GM19463 (cell line): Measurements from ENCODE around the gene ARPC1A.
"Not testable (repeated sequence)": the region's sequence is repeated elsewhere in the genome, so short reads cannot be mapped to it uniquely, and the experiment has no call there.

Experiments used
- ATAC-seq: cut with Tn5 transposase; IDR thresholded peaks from one replicate; pipeline ENCODE4 v1.9.1; 2021; ENCODE audit warnings: mild to moderate bottlenecking, moderate library complexity; ENCODE audit not compliant: unreplicated experiment

The ARPC1A gene

DNA sequence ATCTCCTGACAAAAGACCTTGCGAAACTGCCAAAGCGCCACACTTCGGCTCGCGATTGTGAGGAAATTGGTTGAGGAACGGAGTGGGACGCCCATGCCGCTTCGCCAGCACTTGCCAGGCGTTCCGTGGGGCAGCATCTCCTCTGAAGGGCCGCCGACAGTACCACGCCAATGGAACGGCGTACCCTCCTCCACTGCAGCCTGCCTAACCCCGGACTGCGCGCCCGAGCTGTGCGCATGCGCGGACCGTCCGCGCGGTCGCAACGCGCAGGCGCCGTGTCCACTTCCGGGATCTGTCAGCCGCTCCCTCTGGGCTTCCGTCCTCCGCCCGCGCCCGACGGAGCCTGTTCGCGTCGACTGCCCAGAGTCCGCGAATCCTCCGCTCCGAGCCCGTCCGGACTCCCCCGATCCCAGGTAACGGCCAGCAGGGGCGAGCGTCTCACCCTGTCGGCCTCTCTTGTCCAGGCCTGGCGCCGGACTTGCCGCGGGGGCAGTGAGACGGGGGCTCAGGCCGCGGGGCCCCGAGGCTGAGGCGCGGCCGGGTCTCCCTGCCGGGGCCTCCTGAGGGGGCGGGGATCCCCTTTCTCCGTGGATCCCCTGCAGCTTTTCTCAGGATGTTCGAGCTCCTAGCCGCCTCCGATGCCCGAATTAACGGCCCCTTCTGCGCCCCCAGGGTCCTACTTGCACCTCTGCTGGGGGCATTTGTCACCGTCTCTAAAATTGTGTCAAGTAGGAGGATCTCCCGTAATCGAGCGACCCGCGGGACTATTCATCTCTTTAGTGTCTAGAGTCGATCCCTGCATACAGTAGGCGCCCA, at the start of gene ARPC1A:
ARPC1A (plus strand) TSS at position 307 of the 816 bp plus-strand sequence. CDS start 7,456 bp downstream, outside the sequence.
- ATAC-seq, result peak; percentile 94

DNA sequence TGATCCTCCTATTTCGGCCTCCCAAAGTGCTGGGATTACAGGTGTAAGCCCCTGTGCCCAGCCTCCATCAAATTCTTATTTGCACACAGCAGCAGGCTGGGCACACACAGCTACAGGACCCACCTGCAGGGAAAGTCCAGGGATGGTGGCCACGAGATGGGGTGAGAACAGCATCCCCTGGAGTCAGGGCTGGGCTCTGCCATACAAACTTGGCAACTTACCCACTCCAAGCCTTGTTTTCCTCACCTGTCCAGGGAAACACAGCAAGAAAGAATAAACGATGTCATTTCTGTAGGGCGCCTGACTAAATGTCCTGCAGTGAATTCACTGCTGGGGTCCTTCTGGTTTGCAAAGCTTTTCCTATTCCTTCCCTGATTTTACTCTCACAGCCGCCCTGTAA, 47.5 kb upstream of the ARPC1A start:
- ATAC-seq, result no peak

DNA sequence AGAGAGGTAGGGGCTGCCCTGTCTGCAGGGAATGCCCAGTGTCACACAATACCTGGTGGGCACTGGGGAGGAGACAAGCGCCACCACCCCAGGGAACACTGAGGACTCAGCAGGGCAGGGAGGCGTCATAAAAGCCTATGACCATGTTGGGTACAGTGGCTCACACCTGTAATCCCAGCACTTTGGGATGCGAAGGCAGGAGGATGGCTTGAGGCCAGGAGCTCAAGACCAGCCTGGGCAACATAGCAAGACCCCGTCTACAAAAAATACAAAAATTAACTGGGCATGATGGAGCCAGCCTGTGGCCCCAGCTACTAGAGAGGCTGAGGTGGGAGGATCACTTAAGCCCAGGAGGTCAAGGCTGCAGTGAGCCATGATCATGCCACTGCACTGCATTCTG, 41.5 kb upstream of the ARPC1A start:
- not testable (repeated sequence) for ATAC-seq

DNA sequence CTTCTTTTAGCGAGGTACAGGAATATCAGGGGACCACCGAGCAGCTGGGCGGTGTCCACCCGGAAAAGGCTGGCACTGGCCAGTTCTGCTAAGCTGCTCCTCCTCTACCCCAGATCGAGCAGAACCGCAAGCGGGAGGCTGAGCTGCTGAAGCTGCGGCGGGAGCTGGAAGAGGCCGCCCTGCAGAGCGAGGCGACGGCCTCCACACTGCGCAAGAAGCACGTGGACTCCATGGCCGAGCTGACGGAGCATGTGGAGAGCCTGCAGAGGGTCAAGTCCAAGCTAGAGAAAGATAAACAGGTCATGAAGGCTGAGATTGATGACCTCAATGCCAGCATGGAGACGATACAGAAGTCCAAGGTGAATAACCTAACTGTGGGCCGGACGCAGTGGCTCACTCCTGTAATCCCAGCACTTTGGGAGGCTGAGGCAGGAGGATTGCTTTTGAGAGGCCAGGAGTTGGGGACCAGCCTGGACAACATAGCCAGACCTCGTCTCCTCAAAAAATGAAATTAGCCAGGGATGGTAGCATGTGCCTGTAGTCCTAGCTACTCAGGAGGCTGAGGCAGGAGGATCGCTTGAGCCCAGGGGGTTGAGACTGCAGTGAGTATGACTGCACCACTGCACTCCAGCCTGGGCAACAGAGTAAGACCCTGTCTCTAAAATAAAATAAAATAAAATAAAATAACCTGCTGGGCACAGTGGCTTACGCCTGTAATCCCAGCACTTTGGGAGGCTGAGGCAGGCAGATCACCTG, 37.7 kb upstream of the ARPC1A start:
- ATAC-seq, result no peak

DNA sequence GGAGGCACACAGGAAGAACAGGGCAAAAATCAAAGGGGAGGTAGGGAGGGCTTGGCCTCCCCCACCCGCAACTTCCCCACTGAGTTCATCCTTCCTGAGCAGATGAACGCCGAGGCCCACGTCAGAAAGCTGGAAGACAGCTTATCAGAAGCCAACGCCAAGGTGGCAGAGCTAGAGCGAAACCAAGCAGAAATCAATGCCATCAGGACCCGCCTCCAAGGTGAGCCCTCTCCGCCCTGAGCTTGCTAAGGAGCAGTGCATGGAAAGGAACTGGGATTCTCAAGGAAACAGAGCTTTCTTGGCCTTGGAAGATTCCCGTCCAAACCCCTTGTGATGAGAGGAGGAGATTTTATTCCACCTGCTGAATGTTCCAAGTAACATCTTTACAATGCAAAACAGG, 36.5 kb upstream of the ARPC1A start:
- no peak for ATAC-seq

DNA sequence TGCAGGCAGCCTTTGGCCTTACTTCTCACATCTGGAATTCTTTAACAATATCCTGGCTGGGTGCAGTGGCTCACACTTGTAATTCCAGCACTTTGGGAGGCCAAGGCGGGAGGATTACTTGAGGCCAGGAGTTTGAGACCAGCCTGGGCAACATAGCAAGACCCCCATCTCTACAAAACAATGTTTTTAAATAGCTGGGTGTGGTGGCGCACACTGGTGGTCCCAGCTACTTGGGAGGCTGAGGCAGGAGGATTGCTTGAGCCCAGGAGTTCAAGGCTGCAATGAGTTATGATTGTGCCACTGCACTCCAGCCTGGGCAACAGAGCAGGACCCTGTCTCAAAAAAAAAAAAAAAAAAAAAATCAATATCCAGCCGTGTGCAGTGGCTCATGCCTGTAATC, 35.5 kb upstream of the ARPC1A start:
- not testable (repeated sequence) for ATAC-seq

DNA sequence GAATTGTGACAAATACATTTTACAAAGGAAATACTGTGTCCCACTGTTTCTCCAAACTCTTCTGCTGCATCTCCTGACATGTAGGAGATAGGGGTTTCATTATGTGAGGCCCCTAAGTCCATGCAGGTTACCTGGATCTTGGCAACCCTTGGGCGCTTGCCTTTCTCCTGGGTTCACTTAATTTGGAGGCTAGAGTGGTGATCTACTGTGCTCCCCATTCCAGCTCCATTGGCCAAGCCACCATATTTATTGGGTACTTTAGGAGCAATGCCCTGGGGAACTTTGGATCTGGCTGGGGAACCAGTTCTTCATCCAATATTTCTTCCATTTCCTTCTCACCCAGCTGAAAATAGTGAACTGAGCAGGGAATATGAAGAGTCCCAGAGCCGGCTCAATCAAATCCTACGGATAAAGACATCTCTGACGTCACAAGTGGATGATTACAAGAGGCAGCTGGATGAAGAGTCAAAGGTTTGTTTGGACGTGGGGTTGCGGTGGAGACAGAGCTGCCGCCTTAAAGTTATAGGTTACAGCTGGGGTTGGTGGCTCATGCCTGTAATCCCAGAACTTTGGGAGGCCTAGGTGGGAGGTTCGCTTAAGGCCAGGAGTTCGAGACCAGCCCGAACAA, 34.6 kb upstream of the ARPC1A start:
- ATAC-seq, result no peak

DNA sequence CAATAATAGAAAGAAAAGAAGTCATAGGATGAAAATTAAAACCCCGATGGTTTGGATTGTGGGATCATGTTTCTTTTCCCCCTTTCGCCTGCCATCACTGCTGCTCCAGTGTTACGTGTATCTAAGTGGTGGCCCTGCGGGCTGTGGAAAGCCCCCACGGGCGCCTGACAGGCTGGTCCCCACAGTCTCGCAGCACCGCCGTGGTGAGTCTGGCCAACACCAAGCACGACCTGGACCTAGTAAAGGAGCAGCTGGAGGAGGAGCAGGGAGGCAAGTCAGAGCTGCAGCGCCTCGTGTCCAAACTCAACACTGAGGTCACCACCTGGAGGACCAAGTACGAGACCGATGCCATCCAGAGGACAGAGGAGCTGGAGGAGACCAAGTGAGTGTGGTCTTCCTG, 33.6 kb upstream of the ARPC1A start:
- ATAC-seq, result no peak

DNA sequence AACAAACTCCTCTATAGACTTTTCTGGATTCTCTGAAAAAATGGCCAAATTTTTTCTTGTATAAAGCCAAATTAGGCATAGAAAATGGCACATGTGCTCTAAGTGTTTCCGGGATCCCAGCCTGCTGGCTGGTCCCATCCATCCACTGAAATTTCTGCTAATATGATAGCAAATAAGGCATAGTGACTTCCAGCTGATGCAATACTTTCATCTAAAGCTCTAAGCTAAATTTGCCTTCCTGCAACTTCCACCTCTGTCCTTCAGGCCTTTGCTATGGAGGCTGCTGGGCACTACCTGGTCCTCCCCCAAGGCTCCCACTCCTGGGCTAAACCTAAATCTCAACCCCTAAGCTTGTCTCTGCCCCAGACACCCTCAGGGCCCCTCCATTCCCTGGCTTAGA, 32.5 kb upstream of the ARPC1A start:
- no peak for ATAC-seq

DNA sequence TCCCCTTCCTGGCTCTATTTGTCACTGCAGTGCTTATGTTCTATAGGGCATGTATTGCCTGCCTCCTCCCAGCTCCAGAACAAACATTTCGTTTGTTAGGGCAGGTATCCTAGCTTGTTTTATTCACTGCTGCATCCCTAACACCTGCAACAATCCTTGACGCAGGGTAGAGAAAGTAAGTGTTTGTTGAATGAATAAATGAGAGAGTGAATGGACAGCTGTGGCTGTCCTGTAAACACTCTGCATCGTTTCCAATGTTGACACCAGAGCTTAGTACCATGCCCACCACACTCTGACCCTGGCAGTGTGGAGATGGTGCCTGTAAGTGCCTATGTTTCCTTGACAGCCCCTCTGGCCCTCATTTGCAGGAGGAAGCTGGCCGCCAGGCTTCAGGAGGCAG, 32.0 kb upstream of the ARPC1A start:
- ATAC-seq, result no peak

DNA sequence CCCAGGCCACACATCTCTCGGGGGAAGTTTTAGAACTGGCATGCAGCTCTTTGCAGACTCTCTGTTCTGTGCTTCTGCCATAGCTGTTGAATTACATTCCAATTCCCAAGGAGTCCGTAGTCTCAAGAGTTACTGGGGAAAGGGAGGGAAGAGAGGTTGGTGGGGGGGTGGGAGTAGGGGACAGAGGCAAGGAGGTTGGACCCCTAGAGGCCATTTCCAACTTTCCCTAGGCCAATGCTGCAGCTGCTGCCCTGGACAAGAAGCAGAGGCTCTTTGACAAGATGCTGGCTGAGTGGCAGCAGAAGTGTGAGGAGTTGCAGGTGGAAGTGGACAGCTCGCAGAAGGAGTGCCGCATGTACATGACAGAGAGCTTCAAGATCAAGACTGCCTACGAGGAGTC, 29.2 kb upstream of the ARPC1A start:
- no peak for ATAC-seq

DNA sequence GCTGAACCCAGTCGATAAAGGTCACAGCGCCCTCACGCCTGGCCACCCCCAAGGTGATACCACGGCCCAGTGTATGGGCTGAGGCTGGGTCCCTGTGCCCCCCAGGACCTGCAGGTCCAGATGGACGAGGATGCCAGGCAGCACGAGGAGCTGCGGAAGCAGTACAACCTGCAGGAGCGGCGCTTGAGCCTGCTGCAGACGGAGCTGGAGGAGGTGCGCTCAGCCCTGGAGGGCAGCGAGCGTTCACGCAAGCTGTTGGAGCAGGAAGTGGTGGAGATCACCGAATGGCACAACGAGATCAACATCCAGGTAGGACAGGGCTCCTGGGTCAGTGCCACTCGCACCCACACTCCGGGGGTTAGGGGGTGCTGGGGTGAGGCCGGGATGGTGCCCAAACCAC, 24.2 kb upstream of the ARPC1A start:
- no peak for ATAC-seq

DNA sequence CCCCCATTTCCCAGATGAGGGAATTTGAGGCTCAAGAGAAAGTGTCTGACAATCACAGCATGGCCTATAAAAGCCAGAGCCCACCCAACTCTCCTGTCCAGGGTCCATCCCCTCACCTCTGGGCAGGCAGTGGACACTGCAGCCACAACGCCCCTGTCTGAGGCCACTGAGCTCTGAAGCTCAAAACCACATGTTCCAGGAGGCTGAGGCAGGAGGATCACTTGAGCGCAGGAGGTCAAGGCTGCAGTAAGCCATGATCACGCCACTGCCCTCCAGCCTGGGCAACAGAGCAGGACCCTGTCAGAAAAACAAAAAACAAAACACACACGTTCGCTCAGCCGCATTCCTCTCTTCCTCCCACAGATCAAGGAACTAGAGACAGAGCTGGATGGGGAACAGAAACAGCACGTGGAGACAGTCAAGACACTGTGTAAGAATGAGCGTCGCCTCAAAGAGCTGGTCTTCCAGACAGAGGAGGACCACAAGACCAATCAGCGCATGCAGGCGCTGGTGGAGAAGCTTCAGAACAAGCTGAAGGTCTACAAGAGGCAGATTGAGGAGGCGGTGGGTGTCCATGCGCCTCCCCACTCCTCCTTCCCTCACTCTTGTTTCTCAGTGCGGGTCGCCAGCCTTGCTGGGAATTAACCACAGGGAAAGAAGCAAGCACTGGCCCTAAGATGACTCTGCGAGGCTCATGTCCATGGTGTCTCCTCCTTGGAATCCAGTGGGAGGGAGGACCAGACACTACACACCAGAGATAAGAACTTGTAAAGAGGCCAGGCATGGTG, 20.0 kb upstream of the ARPC1A start:
- ATAC-seq, result no peak

DNA sequence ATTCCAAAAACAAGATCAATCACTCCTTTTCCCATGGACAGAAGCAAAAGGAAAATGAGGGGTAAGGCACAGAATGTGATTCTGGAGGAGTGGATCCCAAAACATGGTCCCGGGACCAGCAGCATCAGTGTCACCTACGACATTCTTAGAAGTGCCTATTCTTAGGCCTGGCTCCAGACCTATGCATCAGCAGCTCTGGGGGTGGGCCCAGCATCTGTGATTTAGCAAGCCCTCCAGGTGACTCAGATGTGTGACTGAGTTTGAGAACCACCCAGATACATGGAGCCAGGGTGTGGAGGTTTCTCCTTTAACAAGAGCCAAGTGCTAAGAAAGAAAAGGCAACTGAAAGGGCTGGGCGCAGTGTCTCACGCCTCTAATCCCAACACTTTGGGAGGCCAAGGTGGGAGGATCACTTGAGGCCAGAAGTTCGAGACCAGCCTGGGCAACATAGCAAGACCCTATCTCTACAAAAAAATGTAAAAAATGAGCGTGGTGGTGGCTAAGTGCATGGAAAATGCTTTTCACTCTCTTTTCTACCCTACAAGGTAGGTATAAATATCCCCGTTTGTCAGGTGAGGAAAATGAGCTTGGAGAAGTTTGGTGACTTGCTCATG, 17.1 kb upstream of the ARPC1A start:
- ATAC-seq, result no peak

DNA sequence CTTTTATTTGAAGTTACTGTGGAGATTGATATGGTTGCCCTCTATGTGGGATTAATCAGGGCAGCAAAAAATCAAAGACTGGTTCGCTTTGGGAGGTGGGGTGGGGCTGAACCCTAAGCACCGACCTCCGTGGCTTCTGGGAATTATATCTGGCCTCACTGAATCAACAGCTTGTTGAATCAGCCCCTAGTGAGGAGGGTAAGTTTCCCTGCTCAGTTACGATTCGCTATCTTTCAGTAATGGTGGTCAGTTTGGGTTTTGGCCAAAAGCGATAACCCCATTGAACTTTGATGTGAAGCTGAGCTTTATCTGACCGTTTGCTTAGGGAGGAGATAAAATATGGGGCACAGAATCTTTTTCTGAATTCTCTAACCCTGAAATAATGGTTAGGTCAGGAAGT, 16.6 kb upstream of the ARPC1A start:
- no peak for ATAC-seq

DNA sequence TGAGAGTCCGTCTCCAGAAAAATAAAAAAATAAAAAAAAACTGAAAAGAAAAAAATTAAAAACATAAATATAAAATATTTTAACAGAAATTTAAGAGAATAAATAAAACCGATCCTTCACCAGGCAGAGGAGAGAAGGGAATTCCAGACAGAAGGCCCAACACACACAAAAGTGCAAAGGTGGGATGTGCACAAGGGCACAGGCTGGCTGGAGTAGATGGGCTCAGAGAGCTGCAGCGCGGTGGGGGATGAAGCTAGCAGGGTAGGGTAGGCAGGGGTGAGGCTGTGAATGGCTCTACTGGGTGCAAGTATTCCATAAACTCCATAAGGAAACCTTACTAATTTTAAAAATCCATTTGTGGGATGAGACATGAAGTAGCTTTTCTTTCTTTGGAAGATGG, 15.7 kb upstream of the ARPC1A start:
- no peak for ATAC-seq

DNA sequence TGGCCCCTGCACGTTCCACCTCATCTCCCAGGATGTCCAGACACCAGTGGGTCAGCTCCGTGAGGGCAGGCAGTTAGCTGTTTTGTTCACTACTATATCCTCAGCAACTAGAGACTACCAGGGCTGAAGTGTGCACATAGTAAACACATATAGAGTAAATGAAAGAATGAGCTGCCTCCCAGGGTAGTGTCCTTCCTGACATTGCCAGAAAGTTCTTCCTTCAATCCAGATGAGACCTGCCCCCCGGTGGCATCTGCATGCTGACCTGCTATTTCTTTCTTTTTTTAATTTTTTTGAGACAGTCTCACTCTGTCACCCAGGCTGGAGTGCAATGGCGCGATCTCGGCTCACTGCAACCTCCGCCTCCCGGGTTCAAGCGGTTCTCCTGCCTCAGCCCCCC, 14.0 kb upstream of the ARPC1A start:
- ATAC-seq, result no peak

DNA sequence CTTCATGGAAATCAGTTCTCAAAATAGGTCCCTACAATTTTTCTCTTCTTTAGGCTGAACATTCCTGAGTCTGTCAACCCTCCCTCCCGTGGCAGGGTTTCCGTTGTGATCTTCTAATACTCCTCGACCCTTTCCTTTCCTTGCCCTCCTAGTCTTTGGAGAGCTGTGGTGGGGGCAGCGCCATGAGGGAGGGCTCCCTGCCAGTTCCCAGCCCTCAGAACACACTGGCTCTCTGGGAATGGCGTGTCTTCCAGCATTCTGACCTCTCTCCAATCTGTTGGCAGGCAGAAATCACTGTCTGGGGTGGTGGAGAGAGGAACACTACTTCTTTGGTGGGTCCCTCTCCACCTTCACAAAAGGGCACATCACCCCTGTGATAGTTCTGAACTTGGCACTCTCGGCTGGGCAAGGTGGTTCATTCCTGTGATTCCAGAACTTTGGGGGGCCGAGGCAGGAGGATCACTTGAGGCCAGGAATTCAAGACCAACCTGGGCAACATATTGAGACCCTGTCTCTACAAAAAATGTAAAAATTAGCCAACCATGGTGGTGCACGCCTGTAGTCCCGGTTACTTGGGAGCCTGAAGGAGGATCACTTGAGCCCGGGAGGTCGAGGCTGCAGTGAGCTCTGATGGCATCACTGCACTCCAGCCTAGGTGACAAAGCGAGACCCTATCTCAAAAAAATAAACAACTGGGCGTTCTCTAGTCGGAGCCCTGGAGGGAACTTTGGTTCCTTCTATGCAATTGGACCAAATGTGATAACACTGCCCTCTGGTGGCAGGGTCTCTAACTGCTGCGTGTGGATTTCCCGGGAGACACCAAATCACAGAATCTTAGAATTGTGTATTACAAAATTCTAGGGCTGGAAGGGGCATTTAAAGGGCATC, 13.1 kb upstream of the ARPC1A start:
- no peak for ATAC-seq

DNA sequence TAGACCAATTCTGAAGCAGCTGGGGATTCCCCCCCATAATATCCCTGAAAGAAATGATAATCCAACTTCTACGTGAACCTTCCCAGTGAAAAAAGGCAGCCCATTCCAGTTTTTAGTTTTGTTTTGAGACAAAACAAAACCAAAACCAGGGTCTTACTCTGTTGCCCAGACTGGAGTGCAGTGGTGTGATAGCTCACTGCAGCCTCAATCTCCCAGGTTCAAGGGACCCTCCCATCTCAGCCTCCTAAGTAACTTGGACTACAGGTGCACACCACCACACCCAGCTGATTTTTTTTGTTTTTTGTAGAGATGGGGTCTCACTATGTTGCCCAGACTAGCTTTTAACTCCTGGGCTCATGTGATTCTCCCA, 12.5 kb upstream of the ARPC1A start:
- ATAC-seq, result no peak

DNA sequence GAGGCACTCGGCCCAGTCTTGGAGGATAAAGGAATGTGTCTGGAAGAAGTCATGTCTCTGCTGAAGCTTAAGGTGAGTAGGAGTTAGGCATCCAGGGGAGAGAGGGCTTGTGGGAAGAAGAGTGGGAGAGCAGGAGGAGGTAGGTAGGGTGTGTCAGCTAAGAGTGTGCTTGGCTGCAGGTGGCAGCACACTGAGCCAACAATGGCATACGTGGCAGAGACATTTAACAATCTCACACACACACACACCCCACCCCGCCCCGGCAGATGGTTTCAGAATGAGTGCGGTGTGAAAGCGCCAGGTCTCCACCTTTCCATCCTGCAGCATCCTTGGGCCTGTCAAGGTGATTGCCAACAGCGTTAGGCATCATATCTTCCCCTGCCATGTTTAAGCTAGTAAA, 11.2 kb upstream of the ARPC1A start:
- ATAC-seq, result no peak
